Prostate gland (tissue), 2 donors: Measurements from ENCODE around the gene SAP30BP. TPM values are rescaled to one million over a fixed set of nuclear protein-coding genes. Genes with fewer than 3 reads are reported as not detected.
A peak's percentile ranks its signal among the peaks of the same experiment; 100 is the strongest.

Experiments used
- DNase-seq: peaks from one replicate; pipeline ENCODE4 v3.0.0-alpha.2; 2019; ENCODE audit warnings: low spot score
- H3K27ac ChIP-seq, 2 donors: fragments of 200-600 bp; sonication (generic); 2 replicates each; pipeline ENCODE4 v1.5.1; 2017 to 2019
- H3K27me3 ChIP-seq: fragments of 200-600 bp; sonication (generic); replicated peaks from 2 replicates; pipeline ENCODE4 v1.5.1; 2019; ENCODE audit not compliant: insufficient read depth
- H3K36me3 ChIP-seq, 2 donors: fragments of 200-600 bp; sonication (generic); 1 replicate in 1 of 2; 2 replicates in 1 of 2; pipeline versions ENCODE4 v1.5.1 to v1.8.1; 2017 to 2019
- H3K4me1 ChIP-seq: fragments of 200-600 bp; sonication (generic); replicated peaks from 2 replicates; pipeline ENCODE4 v1.5.1; 2019
- H3K4me3 ChIP-seq, 2 donors: fragments of 200-600 bp; sonication (generic); 2 replicates each; pipeline ENCODE4 v1.5.1; 2017 to 2019
- H3K9me3 ChIP-seq: fragments of 200-600 bp; sonication (generic); 2 replicates; pipeline ENCODE4 v1.5.1; 2017
- POLR2A ChIP-seq: fragments of 450-650 bp; IDR thresholded peaks from one replicate; pipeline ENCODE4 v1.6.1; 2016; ENCODE audit warnings: antibody characterized with exemption, mild to moderate bottlenecking
- POLR2AphosphoS5 ChIP-seq: sonication (generic); formaldehyde crosslinking; IDR thresholded peaks from one replicate; pipeline ENCODE4 v1.6.1; 2017; ENCODE audit warnings: antibody characterized with exemption
- WGBS: methylation state at CpG from one replicate; pipeline ENCODE4 v1.1.5; 2018; 5-methylcytosine and 5-hydroxymethylcytosine counted together
- intact Hi-C: fragments of 100-400 bp; cut with DNase I; formaldehyde crosslinking; loops from one replicate; pipeline ENCODE4 v1.14.2; 2022
- total RNA-seq, 2 donors: library from RNA; depleted of rRNA; stranded (reverse); fragments of >200 nt; gene quantifications; one replicate each; pipeline ENCODE4 v1.1.0, GENCODE V29; 2016
- TF ChIP-seq, protein P1 (sequence below), 4 experiments: fragments of 200-600 bp in 2 of 4; fragments of 450-650 bp in 2 of 4; sonication (generic) in 2 of 4; IDR thresholded peaks; 1 replicate in 3 of 4; 2 replicates in 1 of 4; pipeline ENCODE4 v1.5.1; 2016 to 2019; ENCODE audit warnings: antibody characterized with exemption in 4 of 4, mild to moderate bottlenecking in 2 of 4, moderate library complexity in 2 of 4

Gene SAP30BP
- total RNA-seq, 2 donors from 2014 or later = 50.4 to 72.3 TPM

DNA sequence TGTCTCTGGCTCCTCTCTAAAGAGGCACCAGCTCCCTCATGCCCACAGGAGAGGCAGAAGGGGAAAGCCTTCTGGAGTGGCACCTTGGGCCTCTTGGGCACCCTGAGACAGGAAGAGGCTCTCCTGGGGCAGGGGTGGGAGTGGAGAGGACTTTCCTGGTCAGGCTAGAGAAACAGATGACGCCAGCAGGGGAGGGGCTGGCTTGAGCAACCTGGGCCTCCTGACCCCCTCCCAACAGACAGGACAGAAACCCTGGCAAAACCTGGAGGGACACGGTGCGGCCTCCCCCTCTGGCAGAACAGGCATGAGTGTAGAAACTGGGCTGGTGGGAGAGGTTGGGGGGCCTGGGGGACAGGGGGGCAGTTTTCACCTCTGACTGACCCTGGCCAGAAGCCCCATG lies 27.8 kb upstream of the SAP30BP start:
- no peaks in the 10 kb centered on the region for H3K9me3 ChIP-seq
- no peak for DNase-seq
- H3K27me3 ChIP-seq = no peaks in the 10 kb centered on the region
- intact Hi-C loops = no loop called here
- no peaks in the 10 kb centered on the region for H3K36me3 ChIP-seq
- H3K4me1 ChIP-seq = peaks cover 23% of the 10 kb centered on the region
- H3K4me3 ChIP-seq = no peak overlapping the region
- H3K27ac ChIP-seq = peak overlapping the region in 1 of 2 donors; percentile 49
- no peak for TF ChIP-seq POLR2AphosphoS5
- TF ChIP-seq, protein P1, sequence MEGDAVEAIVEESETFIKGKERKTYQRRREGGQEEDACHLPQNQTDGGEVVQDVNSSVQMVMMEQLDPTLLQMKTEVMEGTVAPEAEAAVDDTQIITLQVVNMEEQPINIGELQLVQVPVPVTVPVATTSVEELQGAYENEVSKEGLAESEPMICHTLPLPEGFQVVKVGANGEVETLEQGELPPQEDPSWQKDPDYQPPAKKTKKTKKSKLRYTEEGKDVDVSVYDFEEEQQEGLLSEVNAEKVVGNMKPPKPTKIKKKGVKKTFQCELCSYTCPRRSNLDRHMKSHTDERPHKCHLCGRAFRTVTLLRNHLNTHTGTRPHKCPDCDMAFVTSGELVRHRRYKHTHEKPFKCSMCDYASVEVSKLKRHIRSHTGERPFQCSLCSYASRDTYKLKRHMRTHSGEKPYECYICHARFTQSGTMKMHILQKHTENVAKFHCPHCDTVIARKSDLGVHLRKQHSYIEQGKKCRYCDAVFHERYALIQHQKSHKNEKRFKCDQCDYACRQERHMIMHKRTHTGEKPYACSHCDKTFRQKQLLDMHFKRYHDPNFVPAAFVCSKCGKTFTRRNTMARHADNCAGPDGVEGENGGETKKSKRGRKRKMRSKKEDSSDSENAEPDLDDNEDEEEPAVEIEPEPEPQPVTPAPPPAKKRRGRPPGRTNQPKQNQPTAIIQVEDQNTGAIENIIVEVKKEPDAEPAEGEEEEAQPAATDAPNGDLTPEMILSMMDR (IDR thresholded peaks at IDR 0.05) = no peak
- TF ChIP-seq POLR2A = no peak
- WGBS = 92% methylated on average over 3 of the region's 3 CpGs

DNA sequence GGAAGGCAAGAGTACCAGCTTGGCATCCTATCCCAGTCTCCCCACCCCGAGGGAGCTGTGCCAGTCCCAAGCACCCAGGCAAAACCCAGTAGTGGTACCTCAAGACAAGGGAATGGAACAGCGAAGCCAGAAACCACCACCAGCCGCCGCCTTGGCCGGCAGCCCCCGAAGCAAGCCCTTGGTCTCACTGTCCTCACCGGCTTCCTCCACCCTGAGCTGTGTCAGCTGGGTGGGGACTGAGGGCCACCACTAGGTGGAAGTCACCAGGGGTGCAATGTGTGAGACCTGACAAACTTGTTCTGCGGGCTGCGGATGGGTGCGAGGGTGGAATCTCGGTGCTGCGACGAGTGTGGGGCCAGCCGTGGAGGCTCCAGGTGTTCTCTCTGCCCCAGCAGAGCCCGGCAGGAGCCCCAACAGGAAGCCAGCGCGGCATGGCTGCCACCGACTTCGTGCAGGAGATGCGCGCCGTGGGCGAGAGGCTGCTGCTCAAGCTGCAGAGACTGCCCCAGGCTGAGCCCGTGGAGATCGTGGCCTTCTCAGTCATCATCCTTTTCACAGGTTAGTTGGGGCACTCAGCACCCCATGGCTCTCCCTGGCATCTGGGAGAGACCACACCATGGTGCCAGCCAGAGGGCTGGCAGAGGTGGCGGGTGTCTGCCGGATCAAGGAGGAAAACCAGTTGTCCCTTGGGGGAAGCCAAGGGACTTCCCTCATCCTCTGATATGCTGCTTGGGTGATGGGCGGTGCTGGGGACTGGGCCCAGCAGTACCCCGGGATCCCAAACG lies 27.2 kb upstream of the SAP30BP start:
- Histone ChIP-seq H3K4me3 (no peak overlapping the region), H3K36me3 (no peaks in the 10 kb centered on the region), H3K4me1 (peaks cover 20% of the 10 kb centered on the region), H3K27me3 (no peaks in the 10 kb centered on the region), H3K9me3 (no peaks in the 10 kb centered on the region), H3K27ac (peak overlapping the region in 1 of 2 donors; percentile 49)
- peak; percentile 74 for DNase-seq
- TF ChIP-seq POLR2AphosphoS5 (peak; percentile 70), POLR2A (peak; percentile 54)
- TF ChIP-seq, protein P1 (IDR thresholded peaks at IDR 0.05) = peak in 3 of 4 experiments; percentile 24 to 76 (median 62)
- intact Hi-C loops = no loop called here
- WGBS = 51% methylated on average over 28 of the region's 30 CpGs

DNA sequence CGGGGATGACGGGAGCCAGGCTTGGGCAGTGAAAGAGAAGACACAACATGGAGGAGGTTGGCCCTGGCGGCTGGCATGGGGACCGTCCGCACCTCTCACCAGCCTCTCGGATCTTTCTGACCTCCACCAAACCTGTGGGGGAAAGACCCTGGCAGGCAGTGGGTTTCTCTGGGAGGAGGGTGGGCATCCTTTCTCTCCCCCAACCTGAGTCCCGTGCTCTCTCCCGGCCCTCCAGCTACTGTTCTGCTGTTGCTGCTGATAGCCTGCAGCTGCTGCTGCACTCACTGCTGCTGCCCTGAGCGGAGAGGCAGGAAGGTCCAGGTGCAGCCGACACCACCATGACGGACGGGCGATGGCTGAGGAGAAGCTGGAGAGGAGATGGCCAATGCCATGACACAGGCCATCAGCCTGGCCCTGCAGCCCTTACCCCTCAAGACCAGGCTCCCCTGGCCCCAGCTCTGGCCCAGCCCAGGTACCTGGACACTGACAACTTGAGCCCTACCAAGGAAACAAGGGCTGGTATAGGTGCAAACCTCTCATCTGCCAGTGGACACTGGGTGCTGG lies 26.5 kb upstream of the SAP30BP start:
- Histone ChIP-seq H3K27me3 (no peaks in the 10 kb centered on the region), H3K36me3 (no peaks in the 10 kb centered on the region), H3K9me3 (no peaks in the 10 kb centered on the region), H3K4me3 (no peak overlapping the region), H3K4me1 (peaks cover 20% of the 10 kb centered on the region), H3K27ac (peak overlapping the region in 1 of 2 donors; percentile 49)
- WGBS = 89% methylated on average over 13 of the region's 13 CpGs
- no peak for DNase-seq
- intact Hi-C loops = no loop called here
- TF ChIP-seq POLR2A (no peak), POLR2AphosphoS5 (no peak)
- TF ChIP-seq, protein P1 (IDR thresholded peaks at IDR 0.05) = no peak

DNA sequence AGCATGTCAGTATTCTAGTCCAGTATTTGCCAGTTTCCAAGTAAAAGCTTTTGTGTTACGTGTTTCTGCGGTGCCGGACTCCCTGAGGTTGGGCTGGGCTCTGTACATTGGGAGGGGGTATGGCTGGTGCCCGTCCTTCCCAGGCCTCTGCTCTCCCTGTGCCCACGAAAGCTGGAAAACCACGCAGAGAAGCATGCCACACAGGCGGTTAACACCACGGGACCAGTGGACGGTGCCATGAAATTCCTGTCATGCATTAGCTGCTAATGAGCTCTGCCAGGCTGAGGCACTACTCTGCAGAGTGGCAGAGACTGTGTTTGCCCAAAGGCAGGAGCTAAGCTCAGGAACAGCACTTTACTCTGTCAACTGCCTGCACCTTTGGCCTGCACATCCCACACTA lies 25.8 kb upstream of the SAP30BP start:
- no peak for DNase-seq
- Histone ChIP-seq H3K9me3 (no peaks in the 10 kb centered on the region), H3K4me3 (no peak overlapping the region), H3K36me3 (no peaks in the 10 kb centered on the region), H3K27ac (peak overlapping the region in 1 of 2 donors; percentile 58), H3K4me1 (peaks cover 20% of the 10 kb centered on the region), H3K27me3 (no peaks in the 10 kb centered on the region)
- 76% methylated on average over 9 of the region's 9 CpGs for WGBS
- intact Hi-C loops = no loop called here
- TF ChIP-seq POLR2AphosphoS5 = no peak
- TF ChIP-seq POLR2A = no peak
- TF ChIP-seq, protein P1 (IDR thresholded peaks at IDR 0.05) = no peak
